ENCODE measurements around the gene GPATCH4. TPM values are rescaled to one million over a fixed set of nuclear protein-coding genes. Genes with fewer than 3 reads are reported as not detected.

The GPATCH4 gene
- total RNA-seq, 1 experiment from 2014 or later, result 44.4 TPM

GRCh38 chr1:156600733-156601121, 552 bp downstream of the GPATCH4 start:
- Histone ChIP-seq H3K4me3 (ENCODE audit: low read depth in 2 of 2, low read length in 2 of 2) (peak overlapping the region; percentile 76 to 99), H3K27me3 (ENCODE audit: control insufficient read depth, insufficient read depth, low read length) (no peaks in the 10 kb centered on the region), H3K4me1 (ENCODE audit: control insufficient read depth, insufficient read depth, low read length) (peaks cover 5% of the 10 kb centered on the region), H3K36me3 (ENCODE audit: control insufficient read depth, insufficient read depth, low read length) (peaks cover 12% of the 10 kb centered on the region), H3K27ac (ENCODE audit: low read length) (peak overlapping the region; percentile 99), H3K9me3 (ENCODE audit: control insufficient read depth, insufficient read depth, low read depth, low read length) (no peaks in the 10 kb centered on the region)
- TF ChIP-seq REST (IDR thresholded peaks at IDR 0.05; ENCODE audit: insufficient read depth in 1 of 2, low read depth in 2 of 2, low read length in 1 of 2) (no peak), POLR2AphosphoS5 (IDR thresholded peaks at IDR 0.05; ENCODE audit: low read depth, low read length) (no peak), CTCF (IDR thresholded peaks at IDR 0.05) (no peak), TCF7L2 (IDR thresholded peaks at IDR 0.05; ENCODE audit: low read depth, low read length) (no peak), SIN3A (IDR thresholded peaks at IDR 0.05; ENCODE audit: borderline replicate concordance, insufficient read depth, low read depth, low read length) (no peak)
- ATAC-seq (peak; percentile 5), DNase-seq (ENCODE audit: low read depth, low spot score) (no peak)
- CTCF ChIA-PET, result interaction anchor here (0.6 kb wide), 1 partner anchor 17 kb away, joined by 4 read pairs; no protein-coding TSS in a partner anchor
- TSS peak; percentile 84 for BruUV-seq (replicated peaks)
- intact Hi-C loops (cut with micrococcal nuclease; ENCODE audit: unreplicated experiment) (loop anchor here (10.0 kb wide), 1 partner anchor 146 kb away; no protein-coding TSS in a partner anchor), in situ Hi-C loops (cut with HindIII; ENCODE audit: low pct_unique_long_range_greater_than_20kb, low sequenced_read_pairs) (no loop called here)
- POLR2A ChIA-PET, result no interaction called here

GRCh38 chr1:156599811-156600210, 1.5 kb downstream of the GPATCH4 start:
- in situ Hi-C loops (cut with HindIII; ENCODE audit: low pct_unique_long_range_greater_than_20kb, low sequenced_read_pairs) (no loop called here), intact Hi-C loops (cut with micrococcal nuclease; ENCODE audit: unreplicated experiment) (loop anchor here (10.0 kb wide), 1 partner anchor 145 kb away; no protein-coding TSS in a partner anchor)
- no peaks in the 10 kb centered on the region for H3K9me3 ChIP-seq (ENCODE audit: control insufficient read depth, insufficient read depth, low read depth, low read length)
- BruUV-seq (replicated peaks), result no TSS peak
- H3K27me3 ChIP-seq (ENCODE audit: control insufficient read depth, insufficient read depth, low read length), result no peaks in the 10 kb centered on the region
- ChIA-PET POLR2A (interaction anchor here (1.4 kb wide), 1 partner anchor 9 kb away, joined by 4 read pairs; the partner anchor contains the start of gene NAXE), CTCF (no interaction called here)
- H3K36me3 ChIP-seq (ENCODE audit: control insufficient read depth, insufficient read depth, low read length), result peaks cover 14% of the 10 kb centered on the region
- H3K4me3 ChIP-seq (ENCODE audit: low read depth in 2 of 2, low read length in 2 of 2), result peak overlapping the region in 1 of 2 experiments; percentile 76; a peak in 1 of 4 replicates
- 0 out of 2 replicates have a peak, but pooled peaks have one; percentile 33 for ATAC-seq
- DNase-seq (ENCODE audit: low read depth, low spot score), result no peak
- H3K4me1 ChIP-seq (ENCODE audit: control insufficient read depth, insufficient read depth, low read length), result peaks cover 5% of the 10 kb centered on the region
- TF ChIP-seq SIN3A (IDR thresholded peaks at IDR 0.05; ENCODE audit: borderline replicate concordance, insufficient read depth, low read depth, low read length) (no peak), CTCF (IDR thresholded peaks at IDR 0.05) (no peak; the same call in 1 of the 2 replicates), TCF7L2 (IDR thresholded peaks at IDR 0.05; ENCODE audit: low read depth, low read length) (no peak), REST (IDR thresholded peaks at IDR 0.05; ENCODE audit: insufficient read depth in 1 of 2, low read depth in 2 of 2, low read length in 1 of 2) (no peak), POLR2AphosphoS5 (IDR thresholded peaks at IDR 0.05; ENCODE audit: low read depth, low read length) (no peak)
- H3K27ac ChIP-seq (ENCODE audit: low read length), result no peak overlapping the region

Measured in Panc1 (cell line).